Ovary (tissue), 9 donors: ENCODE results near the gene LRP1. TPM values are rescaled to one million over a fixed set of nuclear protein-coding genes. Genes with fewer than 3 reads are reported as not detected.

Experiments
- DNase-seq, 5 donors: peaks; one replicate each; pipeline ENCODE4 v3.0.0-alpha.2; 2019 to 2020
- H3K27ac ChIP-seq, 2 donors: fragments of 200-600 bp; one replicate each; pipeline versions ENCODE4 v1.5.1 to v1.8.0; 2019 to 2022
- H3K27me3 ChIP-seq: fragments of 200-600 bp; one replicate; pipeline ENCODE4 v1.8.0; 2022
- H3K36me3 ChIP-seq: fragments of 200-600 bp; sonication (generic); one replicate; pipeline ENCODE4 v1.5.1; 2019
- H3K4me1 ChIP-seq: one replicate; pipeline ENCODE4 v1.8.1; 2013; ENCODE audit warnings: mild to moderate bottlenecking, moderate library complexity; ENCODE audit not compliant: insufficient read depth
- H3K4me3 ChIP-seq: fragments of 200-600 bp; sonication (generic); one replicate; pipeline ENCODE4 v1.5.1; 2017
- H3K9me3 ChIP-seq, 2 donors: fragments of 200-600 bp in 1 of 2; sonication (generic) in 1 of 2; one replicate each; pipeline versions ENCODE4 v1.5.1 to v1.8.1; 2013 to 2019; ENCODE audit warnings: mild to moderate bottlenecking in 1 of 2, moderate library complexity in 1 of 2
- EP300 ChIP-seq: sonication (generic); formaldehyde crosslinking; IDR thresholded peaks from one replicate; pipeline ENCODE4 v1.6.1; 2017; ENCODE audit warnings: antibody characterized with exemption
- POLR2A ChIP-seq: fragments of 450-650 bp; IDR thresholded peaks from one replicate; pipeline ENCODE4 v1.6.1; 2017; ENCODE audit warnings: antibody characterized with exemption, mild to moderate bottlenecking, moderate library complexity
- WGBS, 3 donors: extraction: QIAGEN DNeasy Blood & Tissue Kit in 1 of 3; methylation state at CpG; one replicate each; pipeline versions ENCODE4 v1.1.5 to v1.1.7; 2013 to 2017; 5-methylcytosine and 5-hydroxymethylcytosine counted together
- intact Hi-C, 4 donors: fragments of 100-400 bp; cut with DNase I; formaldehyde crosslinking; loops; one replicate each; pipeline versions ENCODE4 v1.11.0 to v1.15.1; 2022 to 2023
- polyA plus RNA-seq, 2 donors: library from polyadenylated mRNA; stranded (reverse); fragments of 200-250 nt in 1 of 2; fragments of 350-450 nt in 1 of 2; fragmentation: Illumina TruSeq in 1 of 2; extraction: RNeasy Lipid Tissue Mini Kit (QIAGEN cat#74804) in 1 of 2; gene quantifications; one replicate each; pipeline ENCODE4 v1.2.3, GENCODE V29; 2013 to 2014
- total RNA-seq, 7 donors: library from RNA; depleted of rRNA in 2 of 7; stranded (reverse); fragments of >200 nt in 2 of 7; fragmentation: NEBNext Ultra II Directional in 3 of 7; extraction: Animal tissue kit (Norgen Biotek cat#: 25700) in 3 of 7; gene quantifications; one replicate each; pipeline versions ENCODE4 v1.1.0 to v1.2.4, GENCODE V29; 2016 to 2023
- TF ChIP-seq, protein P1 (sequence below), 3 donors: fragments of 450-650 bp in 2 of 3; fragments of 200-600 bp in 1 of 3; IDR thresholded peaks; one replicate each; pipeline versions ENCODE4 v1.5.1 to v1.8.0; 2016 to 2022; ENCODE audit warnings: antibody characterized with exemption in 3 of 3, mild to moderate bottlenecking in 1 of 3
- donor health status: DM: no; HTN: no; CAD: no; lungs with moderate emphysema.
- donor health status: DM: no; HTN: no; CAD: no.
- donor health status: Bipolar disorder and iron deficiency.
- donor health status: DM: yes; HTN: yes; CAD: no.
- donor health status: DM: no; HTN: no; CAD: no.
- donor health status: DM: yes; HTN: yes; CAD: no.

LRP1 gene
- total and polyA plus RNA-seq, 9 donors, result 76.4 to 640 (median 323) TPM

DNA sequence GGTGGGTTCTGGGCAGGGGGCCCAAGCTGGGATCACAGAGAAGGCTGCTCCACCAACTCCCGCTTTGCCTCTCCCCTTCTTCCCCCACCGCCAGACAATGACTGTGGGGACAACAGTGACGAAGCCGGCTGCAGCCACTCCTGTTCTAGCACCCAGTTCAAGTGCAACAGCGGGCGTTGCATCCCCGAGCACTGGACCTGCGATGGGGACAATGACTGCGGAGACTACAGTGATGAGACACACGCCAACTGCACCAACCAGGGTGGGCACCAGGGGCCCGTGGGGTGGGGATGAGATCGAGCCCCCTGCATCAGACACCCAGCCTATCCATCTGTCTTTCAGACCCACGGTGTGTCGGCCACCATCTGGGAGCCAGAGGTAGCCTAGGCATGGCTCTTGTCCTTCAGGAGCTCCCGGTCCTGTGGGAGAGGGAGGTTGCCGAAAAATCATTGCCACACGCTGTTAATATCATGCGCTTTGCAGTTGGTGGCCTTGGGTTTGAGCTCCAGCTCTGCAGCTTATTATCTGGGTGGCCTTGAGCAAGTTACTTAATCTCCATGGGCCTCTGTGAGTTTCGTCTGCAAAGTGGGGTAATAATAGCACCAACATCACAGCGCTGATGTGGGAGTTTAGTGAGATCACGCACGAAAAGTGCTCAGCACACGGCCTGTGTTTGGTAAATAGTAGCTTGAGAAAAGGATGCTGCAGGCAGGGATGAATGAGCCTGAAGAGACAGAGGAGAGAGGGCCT, 40.9 kb downstream of the LRP1 start:
- WGBS, 3 donors, result 37 to 56% (median 45%) methylated on average over 23 of the region's 23 CpGs
- Histone ChIP-seq H3K27me3 (no peaks in the 10 kb centered on the region), H3K4me3 (no peak overlapping the region), H3K4me1 (peaks cover 6% of the 10 kb centered on the region), H3K27ac (peak overlapping the region in 1 of 2 donors; percentile 73), H3K36me3 (no peaks in the 10 kb centered on the region), H3K9me3 (no peaks in the 10 kb centered on the region)
- peak in 1 of 5 donors; percentile 39 for DNase-seq
- no peak for TF ChIP-seq EP300
- intact Hi-C loops, result loop anchor here in 2 of 4 donors (2.0 to 5.0 kb wide), 2 partner anchors 14 to 42 kb away; partner anchors contain the start of gene LRP1 (in 1 of the 2)

DNA sequence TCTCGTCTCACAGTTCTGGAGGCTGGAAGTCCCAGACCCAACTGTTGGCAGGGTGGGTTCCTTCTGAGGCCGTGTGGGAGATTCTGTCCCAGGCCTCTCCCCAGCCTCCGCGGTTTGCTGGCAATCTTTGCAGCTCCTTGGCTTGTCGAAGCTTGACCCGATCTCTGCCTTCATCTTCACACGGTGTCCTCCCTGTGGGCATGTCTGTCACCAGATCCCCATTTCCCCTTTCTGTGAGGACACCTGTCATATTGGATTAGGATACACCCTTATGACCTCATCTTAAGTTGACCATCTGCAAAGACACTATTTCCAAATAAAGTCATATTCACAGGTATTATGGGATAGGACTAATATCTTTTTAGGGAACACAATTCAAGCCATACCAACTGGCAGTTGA, 41.7 kb downstream of the LRP1 start:
- 21 to 31% (median 30%) methylated on average over 7 of the region's 7 CpGs for WGBS, 3 donors
- Histone ChIP-seq H3K4me3 (no peak overlapping the region), H3K4me1 (peaks cover 6% of the 10 kb centered on the region), H3K9me3 (no peaks in the 10 kb centered on the region), H3K27me3 (no peaks in the 10 kb centered on the region), H3K36me3 (no peaks in the 10 kb centered on the region), H3K27ac (peak overlapping the region in 1 of 2 donors; percentile 73)
- intact Hi-C loops, result loop anchor here in 2 of 4 donors (2.0 to 5.0 kb wide), 2 partner anchors 15 to 43 kb away; partner anchors contain the start of gene LRP1 (in 1 of the 2)
- TF ChIP-seq EP300, result no peak
- TF ChIP-seq, protein P1, sequence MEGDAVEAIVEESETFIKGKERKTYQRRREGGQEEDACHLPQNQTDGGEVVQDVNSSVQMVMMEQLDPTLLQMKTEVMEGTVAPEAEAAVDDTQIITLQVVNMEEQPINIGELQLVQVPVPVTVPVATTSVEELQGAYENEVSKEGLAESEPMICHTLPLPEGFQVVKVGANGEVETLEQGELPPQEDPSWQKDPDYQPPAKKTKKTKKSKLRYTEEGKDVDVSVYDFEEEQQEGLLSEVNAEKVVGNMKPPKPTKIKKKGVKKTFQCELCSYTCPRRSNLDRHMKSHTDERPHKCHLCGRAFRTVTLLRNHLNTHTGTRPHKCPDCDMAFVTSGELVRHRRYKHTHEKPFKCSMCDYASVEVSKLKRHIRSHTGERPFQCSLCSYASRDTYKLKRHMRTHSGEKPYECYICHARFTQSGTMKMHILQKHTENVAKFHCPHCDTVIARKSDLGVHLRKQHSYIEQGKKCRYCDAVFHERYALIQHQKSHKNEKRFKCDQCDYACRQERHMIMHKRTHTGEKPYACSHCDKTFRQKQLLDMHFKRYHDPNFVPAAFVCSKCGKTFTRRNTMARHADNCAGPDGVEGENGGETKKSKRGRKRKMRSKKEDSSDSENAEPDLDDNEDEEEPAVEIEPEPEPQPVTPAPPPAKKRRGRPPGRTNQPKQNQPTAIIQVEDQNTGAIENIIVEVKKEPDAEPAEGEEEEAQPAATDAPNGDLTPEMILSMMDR (IDR thresholded peaks at IDR 0.05), result no peak
- TF ChIP-seq POLR2A, result no peak
- DNase-seq, result no peak

DNA sequence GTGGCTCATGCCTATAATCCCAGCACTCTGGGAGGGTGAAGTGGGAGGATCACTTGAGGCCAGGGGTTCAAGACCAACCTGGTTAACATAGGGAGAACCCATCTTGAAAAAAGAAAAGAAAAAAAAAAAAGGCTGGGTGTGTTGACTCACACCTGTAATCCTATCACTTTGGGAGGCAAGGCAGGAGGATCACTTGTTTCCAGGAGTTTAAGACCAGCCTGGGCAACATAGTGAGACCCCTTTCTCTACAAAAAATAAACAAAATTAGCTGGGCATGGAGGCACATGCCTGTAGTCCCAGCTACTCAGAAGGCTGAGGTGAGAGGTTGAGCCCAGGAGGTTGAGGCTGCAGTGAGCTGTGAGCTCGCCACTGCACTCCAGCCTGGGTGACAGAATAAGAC, 42.1 kb downstream of the LRP1 start:
- Histone ChIP-seq H3K4me1 (peaks cover 6% of the 10 kb centered on the region), H3K4me3 (no peak overlapping the region), H3K27me3 (no peaks in the 10 kb centered on the region), H3K36me3 (no peaks in the 10 kb centered on the region), H3K9me3 (no peaks in the 10 kb centered on the region), H3K27ac (peak overlapping the region in 1 of 2 donors; percentile 73)
- intact Hi-C loops, result no loop called here
- no peak for TF ChIP-seq POLR2A
- TF ChIP-seq EP300, result no peak
- TF ChIP-seq, protein P1 (IDR thresholded peaks at IDR 0.05), result no peak
- DNase-seq, result no peak
- 92 to 97% (median 94%) methylated on average over 1 of the region's 1 CpG for WGBS, 3 donors

DNA sequence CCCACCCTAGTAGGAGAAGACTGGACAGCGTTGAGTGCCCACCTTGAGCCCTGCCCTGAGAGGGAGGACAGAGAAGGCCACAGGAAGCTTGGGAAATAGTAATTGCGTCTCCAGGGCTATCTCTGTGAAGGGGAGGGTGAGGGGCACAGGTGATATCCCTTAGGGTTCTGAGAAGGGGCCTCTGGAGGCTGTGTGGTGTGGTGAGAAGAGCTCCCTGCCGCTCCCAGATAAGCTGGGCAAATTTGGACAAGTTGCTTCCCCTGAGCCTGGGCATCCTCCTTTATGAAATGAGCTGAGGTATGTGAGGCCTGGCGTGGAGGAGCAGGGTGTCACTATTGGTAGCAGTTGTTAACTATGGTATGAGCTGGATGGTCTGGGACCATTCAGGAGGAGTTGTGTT, 42.6 kb downstream of the LRP1 start:
- Histone ChIP-seq H3K27me3 (no peaks in the 10 kb centered on the region), H3K27ac (peak overlapping the region in 1 of 2 donors; percentile 73), H3K4me1 (peaks cover 9% of the 10 kb centered on the region), H3K9me3 (no peaks in the 10 kb centered on the region), H3K36me3 (no peaks in the 10 kb centered on the region), H3K4me3 (no peak overlapping the region)
- intact Hi-C loops, result no loop called here
- 84 to 86% (median 86%) methylated on average over 4 of the region's 4 CpGs for WGBS, 3 donors
- no peak for DNase-seq
- TF ChIP-seq POLR2A, result no peak
- TF ChIP-seq, protein P1 (IDR thresholded peaks at IDR 0.05), result no peak

DNA sequence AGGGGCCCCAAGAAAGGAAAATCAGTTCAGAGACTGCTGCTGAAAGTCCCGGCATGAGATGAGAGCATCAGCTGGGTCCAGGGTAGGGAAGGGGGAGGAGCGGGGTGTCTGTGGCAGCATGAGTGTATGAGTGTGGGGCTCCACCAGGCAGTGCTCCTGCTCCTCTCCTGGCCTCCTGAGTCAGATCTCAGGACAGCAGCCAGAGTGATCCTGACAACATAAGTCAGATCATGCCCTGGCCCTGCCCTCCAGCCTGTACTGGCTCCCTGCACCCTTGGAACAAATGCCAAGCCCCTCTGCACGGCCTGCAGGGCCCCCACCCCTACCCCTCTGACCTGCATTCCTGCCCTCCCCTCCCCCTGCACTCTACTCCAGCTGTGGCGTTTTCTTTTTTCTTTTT, 43.4 kb downstream of the LRP1 start:
- Histone ChIP-seq H3K36me3 (no peaks in the 10 kb centered on the region), H3K4me3 (no peak overlapping the region), H3K27ac (peak overlapping the region in 1 of 2 donors; percentile 73), H3K4me1 (peaks cover 9% of the 10 kb centered on the region), H3K27me3 (no peaks in the 10 kb centered on the region), H3K9me3 (no peaks in the 10 kb centered on the region)
- DNase-seq, result peak; percentile 80 to 90 (median 80)
- 11 to 20% (median 17%) methylated on average over 4 of the region's 4 CpGs for whole genome bisulfite sequencing, 3 donors
- TF ChIP-seq, protein P1 (IDR thresholded peaks at IDR 0.05), result no peak
- TF ChIP-seq EP300 (no peak), POLR2A (no peak)
- intact Hi-C loops, result no loop called here
